Esophagus muscularis mucosa (tissue), 3 donors: ENCODE results near the gene MTURN.

Experiments used
- POLR2A ChIP-seq: fragments of 450-650 bp; IDR thresholded peaks from one replicate; pipeline ENCODE4 v1.6.1; 2017; ENCODE audit warnings: antibody characterized with exemption, moderate library complexity, mild to moderate bottlenecking, low read depth
- TF ChIP-seq, protein P1 (sequence below), 3 experiments: fragments of 200-600 bp in 2 of 3; fragments of 450-650 bp in 1 of 3; sonication (generic) in 2 of 3; IDR thresholded peaks; one replicate each; pipeline ENCODE4 v1.5.1; 2017 to 2019; ENCODE audit warnings: antibody characterized with exemption in 3 of 3, mild to moderate bottlenecking in 2 of 3, moderate library complexity in 1 of 3

DNA sequence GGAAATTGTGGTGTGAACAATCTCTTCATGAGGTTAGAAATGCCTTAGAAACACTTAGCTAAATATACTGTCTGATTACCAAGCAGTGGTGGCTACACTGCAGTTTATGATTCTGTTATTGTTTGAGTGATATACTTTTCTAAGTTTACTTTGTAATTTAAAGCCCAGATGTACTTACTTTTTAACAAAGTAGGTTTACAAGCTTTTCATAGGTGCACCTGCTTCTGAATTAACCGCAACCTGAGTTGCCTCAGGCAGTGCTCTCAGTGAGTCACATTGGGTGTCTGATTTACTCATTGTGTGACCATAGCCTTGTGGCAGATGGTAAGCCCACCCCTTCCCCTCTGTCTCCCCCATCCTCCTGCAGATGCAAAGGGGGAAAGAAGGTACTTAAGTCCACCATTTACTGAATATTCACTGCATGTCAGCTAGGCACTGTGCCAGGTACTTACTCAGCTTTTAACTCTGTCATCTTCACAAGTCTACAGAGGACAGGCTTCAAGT, 9.0 kb downstream of the MTURN start:
- TF ChIP-seq POLR2A: no peak
- TF ChIP-seq, protein P1, sequence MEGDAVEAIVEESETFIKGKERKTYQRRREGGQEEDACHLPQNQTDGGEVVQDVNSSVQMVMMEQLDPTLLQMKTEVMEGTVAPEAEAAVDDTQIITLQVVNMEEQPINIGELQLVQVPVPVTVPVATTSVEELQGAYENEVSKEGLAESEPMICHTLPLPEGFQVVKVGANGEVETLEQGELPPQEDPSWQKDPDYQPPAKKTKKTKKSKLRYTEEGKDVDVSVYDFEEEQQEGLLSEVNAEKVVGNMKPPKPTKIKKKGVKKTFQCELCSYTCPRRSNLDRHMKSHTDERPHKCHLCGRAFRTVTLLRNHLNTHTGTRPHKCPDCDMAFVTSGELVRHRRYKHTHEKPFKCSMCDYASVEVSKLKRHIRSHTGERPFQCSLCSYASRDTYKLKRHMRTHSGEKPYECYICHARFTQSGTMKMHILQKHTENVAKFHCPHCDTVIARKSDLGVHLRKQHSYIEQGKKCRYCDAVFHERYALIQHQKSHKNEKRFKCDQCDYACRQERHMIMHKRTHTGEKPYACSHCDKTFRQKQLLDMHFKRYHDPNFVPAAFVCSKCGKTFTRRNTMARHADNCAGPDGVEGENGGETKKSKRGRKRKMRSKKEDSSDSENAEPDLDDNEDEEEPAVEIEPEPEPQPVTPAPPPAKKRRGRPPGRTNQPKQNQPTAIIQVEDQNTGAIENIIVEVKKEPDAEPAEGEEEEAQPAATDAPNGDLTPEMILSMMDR (IDR thresholded peaks at IDR 0.05): no peak
